ENCODE measurements around the gene GTF3C5. TPM values are rescaled to one million over a fixed set of nuclear protein-coding genes. Genes with fewer than 3 reads are reported as not detected.

Gene GTF3C5
- total and polyA plus RNA-seq, 2 donors from 2014 or later = 38.0 to 47.7 TPM

DNA sequence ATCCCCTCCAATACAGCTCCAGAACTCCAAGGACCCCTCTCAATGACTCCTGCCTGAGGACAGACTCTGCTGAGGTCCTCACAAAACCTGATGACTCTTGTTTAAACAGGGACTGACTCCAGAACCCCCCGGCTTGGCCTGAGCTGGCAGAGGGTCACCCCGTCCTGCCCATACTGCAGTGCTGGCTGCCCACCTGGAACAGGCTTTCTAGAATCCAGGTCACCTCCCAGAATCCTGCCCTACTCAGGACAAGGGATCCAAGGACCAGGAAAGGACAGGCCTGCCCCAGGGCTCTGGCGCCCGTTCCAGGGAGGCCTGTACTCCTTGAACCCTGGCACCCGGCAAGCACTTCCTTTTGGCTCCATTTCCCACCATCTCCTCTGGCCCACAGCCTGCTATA, 68.1 kb downstream of the GTF3C5 start:
- intact Hi-C loops (cut with DNase I) = no loop called here
- peaks cover 0 to 12% (median 0%) of the 10 kb centered on the region in 3 donors for H3K9me3 ChIP-seq (ENCODE audit: control insufficient read depth in 2 of 3, insufficient read depth in 1 of 3, low read length in 3 of 3)
- FAIRE-seq (no peak), DNase-seq (peak in 2 of 5 donors; percentile 20 to 32)
- no peaks in the 10 kb centered on the region for H3K4me1 ChIP-seq (ENCODE audit: control insufficient read depth in 2 of 3, insufficient read depth in 2 of 3, low read depth in 1 of 3, low read length in 3 of 3)
- H3K9ac ChIP-seq (ENCODE audit: low read length in 3 of 3) = no peak overlapping the region
- H3K4me3 ChIP-seq (ENCODE audit: low read length in 3 of 3) = no peak overlapping the region
- no peak overlapping the region for H3K27ac ChIP-seq (ENCODE audit: low read depth in 2 of 2, low read length in 2 of 2)
- peaks cover 2 to 47% (median 21%) of the 10 kb centered on the region in 3 donors for H3K36me3 ChIP-seq (ENCODE audit: control insufficient read depth in 2 of 3, insufficient read depth in 3 of 3, low read length in 3 of 3)
- no peaks in the 10 kb centered on the region for H3K27me3 ChIP-seq (ENCODE audit: control insufficient read depth, insufficient read depth, low read length)
- TF ChIP-seq, protein P1, sequence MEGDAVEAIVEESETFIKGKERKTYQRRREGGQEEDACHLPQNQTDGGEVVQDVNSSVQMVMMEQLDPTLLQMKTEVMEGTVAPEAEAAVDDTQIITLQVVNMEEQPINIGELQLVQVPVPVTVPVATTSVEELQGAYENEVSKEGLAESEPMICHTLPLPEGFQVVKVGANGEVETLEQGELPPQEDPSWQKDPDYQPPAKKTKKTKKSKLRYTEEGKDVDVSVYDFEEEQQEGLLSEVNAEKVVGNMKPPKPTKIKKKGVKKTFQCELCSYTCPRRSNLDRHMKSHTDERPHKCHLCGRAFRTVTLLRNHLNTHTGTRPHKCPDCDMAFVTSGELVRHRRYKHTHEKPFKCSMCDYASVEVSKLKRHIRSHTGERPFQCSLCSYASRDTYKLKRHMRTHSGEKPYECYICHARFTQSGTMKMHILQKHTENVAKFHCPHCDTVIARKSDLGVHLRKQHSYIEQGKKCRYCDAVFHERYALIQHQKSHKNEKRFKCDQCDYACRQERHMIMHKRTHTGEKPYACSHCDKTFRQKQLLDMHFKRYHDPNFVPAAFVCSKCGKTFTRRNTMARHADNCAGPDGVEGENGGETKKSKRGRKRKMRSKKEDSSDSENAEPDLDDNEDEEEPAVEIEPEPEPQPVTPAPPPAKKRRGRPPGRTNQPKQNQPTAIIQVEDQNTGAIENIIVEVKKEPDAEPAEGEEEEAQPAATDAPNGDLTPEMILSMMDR (IDR thresholded peaks at IDR 0.05; ENCODE audit: borderline replicate concordance, extremely low read depth, insufficient read depth) = no peak

DNA sequence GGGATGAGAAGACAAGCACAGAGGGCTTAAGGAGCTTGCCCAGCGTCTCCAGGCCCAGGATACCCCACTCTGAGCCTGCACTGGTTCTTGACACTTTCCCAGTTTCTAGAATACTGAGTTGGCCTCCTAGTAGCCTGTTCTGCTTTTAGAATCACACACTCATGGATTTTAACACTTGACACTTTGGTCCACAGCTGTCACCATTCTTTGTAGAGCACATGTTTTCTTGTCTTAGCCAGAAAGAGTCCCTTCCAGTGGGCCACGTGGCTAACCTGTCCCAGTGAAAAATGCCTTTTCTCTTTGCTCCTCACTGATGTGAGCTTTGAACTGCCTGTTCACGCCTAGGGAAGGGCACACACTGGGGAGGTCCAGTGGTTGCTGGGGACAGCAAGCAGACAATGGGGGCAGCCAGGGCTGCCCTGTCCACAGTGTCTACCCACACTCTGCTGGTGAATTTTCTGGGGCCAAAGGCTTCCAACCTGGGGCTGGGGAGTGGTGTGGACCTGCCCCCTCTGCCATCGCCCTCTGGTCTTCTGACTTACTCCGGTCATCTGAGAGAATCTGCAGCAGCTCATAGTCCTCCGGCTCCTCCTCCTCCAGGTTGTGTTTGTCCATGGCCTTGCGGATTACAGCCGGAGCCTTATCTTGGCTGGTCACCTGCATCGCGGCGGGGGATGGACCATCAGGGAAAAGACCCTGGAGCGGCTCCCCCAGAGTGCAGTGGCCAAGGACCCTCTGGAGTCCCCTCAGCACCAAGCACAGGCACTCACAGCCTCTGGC, 69.1 kb downstream of the GTF3C5 start:
- intact Hi-C loops (cut with DNase I) = loop anchor here (5.0 kb wide), 1 partner anchor 42 kb away; no protein-coding TSS in a partner anchor
- no peak overlapping the region for H3K27ac ChIP-seq (ENCODE audit: low read depth in 2 of 2, low read length in 2 of 2)
- H3K9me3 ChIP-seq (ENCODE audit: control insufficient read depth in 2 of 3, insufficient read depth in 1 of 3, low read length in 3 of 3) = peaks cover 0 to 12% (median 0%) of the 10 kb centered on the region in 3 donors
- TF ChIP-seq, protein P1 (IDR thresholded peaks at IDR 0.05; ENCODE audit: borderline replicate concordance, extremely low read depth, insufficient read depth) = no peak
- H3K4me3 ChIP-seq (ENCODE audit: low read length in 3 of 3) = no peak overlapping the region
- H3K9ac ChIP-seq (ENCODE audit: low read length in 3 of 3) = no peak overlapping the region
- no peak for FAIRE-seq
- H3K27me3 ChIP-seq (ENCODE audit: control insufficient read depth, insufficient read depth, low read length) = no peaks in the 10 kb centered on the region
- peak in 1 of 5 donors; percentile 30 for DNase-seq
- H3K4me1 ChIP-seq (ENCODE audit: control insufficient read depth in 2 of 3, insufficient read depth in 2 of 3, low read depth in 1 of 3, low read length in 3 of 3) = no peaks in the 10 kb centered on the region
- peaks cover 2 to 48% (median 21%) of the 10 kb centered on the region in 3 donors for H3K36me3 ChIP-seq (ENCODE audit: control insufficient read depth in 2 of 3, insufficient read depth in 3 of 3, low read length in 3 of 3)

DNA sequence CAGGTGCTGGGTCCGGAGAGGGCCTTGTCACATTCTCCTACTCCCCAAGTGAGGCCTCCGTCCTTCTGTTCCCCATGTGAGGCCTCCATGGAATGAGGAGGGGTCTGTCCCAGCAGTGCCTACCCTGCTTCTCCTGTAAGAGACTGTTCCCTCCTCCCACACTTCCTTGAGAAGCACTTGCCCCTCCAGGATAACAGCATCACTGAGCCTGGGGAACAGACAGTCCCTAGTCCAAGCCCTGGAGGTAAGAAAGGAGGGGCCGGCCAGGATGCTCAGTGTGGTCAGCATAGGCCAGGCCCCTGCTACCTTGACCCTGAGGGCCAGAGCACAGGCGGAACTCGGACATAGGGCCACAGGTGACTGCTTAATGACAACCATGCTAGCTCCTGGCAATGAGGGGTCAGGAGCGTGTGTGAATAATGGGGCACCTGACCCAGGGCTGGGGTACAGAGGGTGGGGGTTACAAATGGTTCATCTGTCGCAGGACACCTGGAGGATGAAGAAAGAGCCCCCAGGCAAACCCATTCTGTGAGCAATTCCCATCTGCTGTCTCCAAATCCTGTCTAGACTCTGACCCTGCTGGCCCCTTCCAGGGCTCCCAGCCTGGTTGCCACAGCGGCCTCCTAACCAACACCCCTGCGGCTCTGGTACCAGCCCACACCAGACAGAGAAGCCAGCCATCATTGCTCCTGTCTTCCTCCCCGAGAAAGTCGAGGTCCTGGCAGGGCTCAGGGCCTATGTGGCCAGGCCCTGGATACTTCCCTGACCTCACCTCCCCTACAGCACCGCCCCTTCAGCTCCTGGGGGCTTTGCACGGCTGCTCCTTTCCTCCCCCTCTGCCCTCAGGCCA, 69.9 kb downstream of the GTF3C5 start:
- intact Hi-C loops (cut with DNase I) = loop anchor here (5.0 kb wide), 1 partner anchor 42 kb away; no protein-coding TSS in a partner anchor
- Histone ChIP-seq H3K4me3 (ENCODE audit: low read length in 3 of 3) (no peak overlapping the region), H3K4me1 (ENCODE audit: control insufficient read depth in 2 of 3, insufficient read depth in 2 of 3, low read depth in 1 of 3, low read length in 3 of 3) (no peaks in the 10 kb centered on the region), H3K27me3 (ENCODE audit: control insufficient read depth, insufficient read depth, low read length) (no peaks in the 10 kb centered on the region), H3K27ac (ENCODE audit: low read depth in 2 of 2, low read length in 2 of 2) (no peak overlapping the region), H3K36me3 (ENCODE audit: control insufficient read depth in 2 of 3, insufficient read depth in 3 of 3, low read length in 3 of 3) (peaks cover 2 to 48% (median 21%) of the 10 kb centered on the region in 3 donors), H3K9ac (ENCODE audit: low read length in 3 of 3) (no peak overlapping the region), H3K9me3 (ENCODE audit: control insufficient read depth in 2 of 3, insufficient read depth in 1 of 3, low read length in 3 of 3) (peaks cover 0 to 11% (median 0%) of the 10 kb centered on the region in 3 donors)
- TF ChIP-seq, protein P1 (IDR thresholded peaks at IDR 0.05; ENCODE audit: borderline replicate concordance, extremely low read depth, insufficient read depth) = no peak
- DNase-seq (no peak), FAIRE-seq (no peak)
